Nephron (organoid): ENCODE measurements around the gene ATP6V0A4.
A peak's percentile ranks its signal among the peaks of the same experiment; 100 is the strongest.

Experiments
- H3K27ac Mint-ChIP-seq, 3 experiments: 2 replicates each; pipeline ENCODE4 v1.8.0; 2020; ENCODE audit warnings: mixed read lengths in 3 of 3, mild to moderate bottlenecking in 2 of 3, moderate library complexity in 1 of 3
- H3K27me3 Mint-ChIP-seq: 2 replicates; pipeline ENCODE4 v1.8.0; 2021; ENCODE audit warnings: low read depth, mild to moderate bottlenecking, moderate library complexity, mixed read lengths
- H3K36me3 Mint-ChIP-seq: 2 replicates; pipeline ENCODE4 v1.8.0; 2020; ENCODE audit warnings: low read depth, mixed read lengths
- H3K4me1 Mint-ChIP-seq: 2 replicates; pipeline ENCODE4 v1.8.0; 2020; ENCODE audit warnings: mixed read lengths
- H3K4me3 Mint-ChIP-seq, 3 experiments: 2 replicates each; pipeline ENCODE4 v1.8.0; 2020; ENCODE audit warnings: mild to moderate bottlenecking in 3 of 3, mixed read lengths in 3 of 3, moderate library complexity in 2 of 3
- H3K9me3 Mint-ChIP-seq: 2 replicates; pipeline ENCODE4 v1.8.0; 2020; ENCODE audit warnings: mixed read lengths
- TF ChIP-seq, protein P1 (sequence below), 3 experiments: fragments of 200-600 bp; sonication (generic); IDR thresholded peaks; one replicate each; pipeline ENCODE4 v1.5.0; 2021; ENCODE audit warnings: antibody characterized with exemption in 3 of 3; ENCODE audit not compliant: unreplicated experiment in 3 of 3

Gene ATP6V0A4

DNA sequence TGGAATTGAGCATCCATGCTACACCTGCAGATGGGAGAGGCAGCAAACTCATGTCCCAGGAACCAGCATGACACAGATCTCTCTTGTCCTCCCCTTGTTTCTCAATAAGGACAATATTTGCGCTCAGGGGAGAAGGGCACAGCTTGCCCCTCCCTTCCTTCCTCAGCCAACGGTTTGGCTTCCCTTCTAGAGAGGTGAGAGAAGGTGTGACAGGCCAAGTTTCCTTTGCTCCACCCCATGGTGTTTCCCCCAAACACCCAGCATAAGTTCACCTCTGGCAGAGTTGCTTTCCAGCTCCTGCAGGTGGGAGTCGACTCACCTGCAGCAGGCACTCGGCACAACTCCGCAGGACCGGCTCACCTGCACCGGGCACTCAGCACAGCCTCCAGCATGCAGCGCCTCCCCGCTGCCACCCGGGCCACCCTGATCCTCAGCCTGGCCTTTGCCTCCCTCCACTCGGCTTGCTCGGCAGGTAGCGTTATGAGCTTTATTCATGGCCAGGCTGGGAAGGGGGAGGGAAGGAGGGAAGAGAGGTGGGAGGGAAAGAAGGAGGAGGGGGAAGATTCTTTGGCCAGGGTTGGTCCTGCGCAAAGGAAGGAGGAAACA lies at the start of gene ATP6V0A4, which contains the start of gene TMEM213:
Gene ATP6V0A4 (minus strand): TSS at position 482 of the 606 bp plus-strand sequence. CDS start 26,949 bp downstream, outside the sequence.
Gene TMEM213 (plus strand): TSS at position 280 of the 606 bp plus-strand sequence. CDS start 111 bp downstream, at position 391.
- Mint-ChIP-seq H3K36me3 (no peaks in the 10 kb centered on the region), H3K27ac (peak within 1 kb of the TSS; percentile 4 to 81 (median 18)), H3K27me3 (peaks cover 31% of the 10 kb centered on the region), H3K4me1 (peaks cover 15% of the 10 kb centered on the region), H3K9me3 (no peaks in the 10 kb centered on the region), H3K4me3 (peak within 1 kb of the TSS in 2 of 3 experiments; percentile 46 to 66)
- TF ChIP-seq, protein P1, sequence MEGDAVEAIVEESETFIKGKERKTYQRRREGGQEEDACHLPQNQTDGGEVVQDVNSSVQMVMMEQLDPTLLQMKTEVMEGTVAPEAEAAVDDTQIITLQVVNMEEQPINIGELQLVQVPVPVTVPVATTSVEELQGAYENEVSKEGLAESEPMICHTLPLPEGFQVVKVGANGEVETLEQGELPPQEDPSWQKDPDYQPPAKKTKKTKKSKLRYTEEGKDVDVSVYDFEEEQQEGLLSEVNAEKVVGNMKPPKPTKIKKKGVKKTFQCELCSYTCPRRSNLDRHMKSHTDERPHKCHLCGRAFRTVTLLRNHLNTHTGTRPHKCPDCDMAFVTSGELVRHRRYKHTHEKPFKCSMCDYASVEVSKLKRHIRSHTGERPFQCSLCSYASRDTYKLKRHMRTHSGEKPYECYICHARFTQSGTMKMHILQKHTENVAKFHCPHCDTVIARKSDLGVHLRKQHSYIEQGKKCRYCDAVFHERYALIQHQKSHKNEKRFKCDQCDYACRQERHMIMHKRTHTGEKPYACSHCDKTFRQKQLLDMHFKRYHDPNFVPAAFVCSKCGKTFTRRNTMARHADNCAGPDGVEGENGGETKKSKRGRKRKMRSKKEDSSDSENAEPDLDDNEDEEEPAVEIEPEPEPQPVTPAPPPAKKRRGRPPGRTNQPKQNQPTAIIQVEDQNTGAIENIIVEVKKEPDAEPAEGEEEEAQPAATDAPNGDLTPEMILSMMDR (IDR thresholded peaks at IDR 0.05; ENCODE audit: unreplicated experiment in 3 of 3), result no peak

DNA sequence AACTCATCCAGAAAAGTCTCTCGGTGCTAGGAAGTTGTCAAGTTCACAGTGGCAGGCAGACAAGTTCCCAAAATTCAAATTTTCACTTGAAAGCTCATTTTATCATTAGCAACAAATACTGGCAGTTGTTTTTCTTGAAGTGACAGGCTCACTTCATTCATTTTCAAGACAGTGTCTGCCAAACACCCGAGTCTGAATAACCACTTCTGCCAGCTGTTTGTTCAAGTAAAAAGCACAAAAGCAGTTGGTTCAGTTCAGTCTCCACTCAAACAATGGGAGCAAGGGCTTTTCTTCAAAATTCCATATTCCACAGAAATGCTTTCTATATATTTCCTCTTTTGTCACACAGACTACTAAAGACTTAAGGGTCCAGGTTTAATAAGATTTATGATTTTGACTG lies 47.7 kb upstream of the ATP6V0A4 start:
- Mint-ChIP-seq H3K27ac (no peak overlapping the region), H3K9me3 (no peaks in the 10 kb centered on the region), H3K4me3 (no peak overlapping the region), H3K36me3 (peaks cover 52% of the 10 kb centered on the region), H3K27me3 (no peaks in the 10 kb centered on the region), H3K4me1 (peaks cover 22% of the 10 kb centered on the region)
- TF ChIP-seq, protein P1 (IDR thresholded peaks at IDR 0.05; ENCODE audit: unreplicated experiment in 3 of 3), result no peak

GRCh38 chr7:138843632-138844580 lies 45.9 kb upstream of the ATP6V0A4 start:
- H3K36me3 Mint-ChIP-seq, result peaks cover 49% of the 10 kb centered on the region
- no peaks in the 10 kb centered on the region for H3K27me3 Mint-ChIP-seq
- H3K27ac Mint-ChIP-seq, result no peak overlapping the region
- TF ChIP-seq, protein P1 (IDR thresholded peaks at IDR 0.05; ENCODE audit: unreplicated experiment in 3 of 3), result no peak
- peaks cover 23% of the 10 kb centered on the region for H3K4me1 Mint-ChIP-seq
- H3K9me3 Mint-ChIP-seq, result no peaks in the 10 kb centered on the region
- no peak overlapping the region for H3K4me3 Mint-ChIP-seq

DNA sequence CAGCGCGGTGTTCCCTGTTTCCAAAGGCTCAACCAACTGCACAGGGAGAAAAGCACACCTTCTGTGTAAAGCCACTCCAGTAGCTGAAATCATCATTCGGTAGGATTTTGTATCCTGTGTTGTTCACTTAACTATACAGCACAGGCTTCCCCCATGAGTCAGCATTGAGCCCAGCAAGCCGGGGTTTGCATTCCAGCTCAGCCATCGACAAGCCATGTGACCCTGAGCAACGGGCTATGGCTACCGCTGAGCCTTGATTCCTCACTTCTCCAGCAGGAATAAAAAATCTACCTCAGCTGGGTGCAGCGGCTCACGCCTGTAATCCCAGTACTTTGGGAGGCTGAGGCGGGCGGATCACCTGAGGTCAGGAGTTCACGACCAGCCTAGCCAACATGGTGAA lies 44.1 kb upstream of the ATP6V0A4 start:
- Mint-ChIP-seq H3K4me1 (peaks cover 27% of the 10 kb centered on the region), H3K27ac (no peak overlapping the region), H3K9me3 (no peaks in the 10 kb centered on the region), H3K36me3 (peaks cover 54% of the 10 kb centered on the region), H3K27me3 (no peaks in the 10 kb centered on the region), H3K4me3 (no peak overlapping the region)
- TF ChIP-seq, protein P1 (IDR thresholded peaks at IDR 0.05; ENCODE audit: unreplicated experiment in 3 of 3), result no peak

GRCh38 chr7:138838166-138838565 lies 40.2 kb upstream of the ATP6V0A4 start:
- H3K27me3 Mint-ChIP-seq, result no peaks in the 10 kb centered on the region
- peaks cover 22% of the 10 kb centered on the region for H3K4me1 Mint-ChIP-seq
- H3K36me3 Mint-ChIP-seq, result peaks cover 63% of the 10 kb centered on the region
- peak overlapping the region in 2 of 3 experiments; percentile 45 to 60 for H3K27ac Mint-ChIP-seq
- TF ChIP-seq, protein P1 (IDR thresholded peaks at IDR 0.05; ENCODE audit: unreplicated experiment in 3 of 3), result no peak
- H3K4me3 Mint-ChIP-seq, result peak overlapping the region in 1 of 3 experiments; percentile 14
- no peaks in the 10 kb centered on the region for H3K9me3 Mint-ChIP-seq
